GM18867 (cell line): ENCODE measurements around the gene MIEF2.
"Not testable (repeated sequence)": the region's sequence is repeated elsewhere in the genome, so short reads cannot be mapped to it uniquely, and the experiment has no call there.

ENCODE experiments used
- ATAC-seq: cut with Tn5 transposase; IDR thresholded peaks from one replicate; pipeline ENCODE4 v1.9.1; 2021; ENCODE audit warnings: mild to moderate bottlenecking, moderate library complexity; ENCODE audit not compliant: unreplicated experiment

The MIEF2 gene

GRCh38 chr17:18280766-18281371 lies 20.4 kb downstream of the MIEF2 start:
- ATAC-seq, result no peak

DNA sequence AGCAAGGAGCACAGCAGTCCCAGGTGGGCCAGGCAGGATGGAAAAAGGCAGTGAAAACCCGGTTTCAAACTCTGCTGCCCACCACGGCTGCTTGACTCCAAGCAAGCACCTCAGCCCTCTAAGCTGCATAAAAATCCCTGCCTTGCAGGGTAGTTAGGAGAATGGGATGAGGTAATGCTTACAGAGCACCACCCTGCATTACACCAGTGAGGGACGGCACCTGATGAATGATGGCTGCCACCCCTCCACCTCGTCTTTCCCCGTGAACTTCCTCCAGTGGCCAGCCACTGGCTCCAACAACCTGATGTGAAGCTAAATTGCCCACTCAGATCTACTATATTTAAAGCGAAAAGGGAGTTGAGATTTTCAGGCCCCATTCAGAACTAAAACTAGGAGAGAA lies 21.3 kb downstream of the MIEF2 start:
- ATAC-seq, result no peak

DNA sequence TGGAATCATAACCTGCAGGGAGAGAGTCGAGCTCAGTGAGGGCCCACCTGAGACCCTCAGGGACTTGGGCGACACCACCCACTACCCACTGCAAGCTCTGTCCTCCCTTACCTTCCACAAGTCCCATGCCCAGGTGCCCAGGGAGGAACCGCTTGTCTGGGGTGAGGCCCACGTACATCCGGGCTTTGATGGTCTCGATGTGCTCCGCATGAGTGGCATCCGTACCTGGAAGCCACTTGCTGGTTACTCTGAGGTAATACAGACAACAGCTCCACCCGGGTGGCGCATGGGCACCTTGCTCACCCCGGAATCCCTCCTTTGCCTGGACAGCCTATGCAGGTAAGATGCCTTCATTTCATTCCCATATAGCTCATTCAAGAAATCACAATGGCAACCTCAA lies 24.8 kb downstream of the MIEF2 start:
- no peak for ATAC-seq

DNA sequence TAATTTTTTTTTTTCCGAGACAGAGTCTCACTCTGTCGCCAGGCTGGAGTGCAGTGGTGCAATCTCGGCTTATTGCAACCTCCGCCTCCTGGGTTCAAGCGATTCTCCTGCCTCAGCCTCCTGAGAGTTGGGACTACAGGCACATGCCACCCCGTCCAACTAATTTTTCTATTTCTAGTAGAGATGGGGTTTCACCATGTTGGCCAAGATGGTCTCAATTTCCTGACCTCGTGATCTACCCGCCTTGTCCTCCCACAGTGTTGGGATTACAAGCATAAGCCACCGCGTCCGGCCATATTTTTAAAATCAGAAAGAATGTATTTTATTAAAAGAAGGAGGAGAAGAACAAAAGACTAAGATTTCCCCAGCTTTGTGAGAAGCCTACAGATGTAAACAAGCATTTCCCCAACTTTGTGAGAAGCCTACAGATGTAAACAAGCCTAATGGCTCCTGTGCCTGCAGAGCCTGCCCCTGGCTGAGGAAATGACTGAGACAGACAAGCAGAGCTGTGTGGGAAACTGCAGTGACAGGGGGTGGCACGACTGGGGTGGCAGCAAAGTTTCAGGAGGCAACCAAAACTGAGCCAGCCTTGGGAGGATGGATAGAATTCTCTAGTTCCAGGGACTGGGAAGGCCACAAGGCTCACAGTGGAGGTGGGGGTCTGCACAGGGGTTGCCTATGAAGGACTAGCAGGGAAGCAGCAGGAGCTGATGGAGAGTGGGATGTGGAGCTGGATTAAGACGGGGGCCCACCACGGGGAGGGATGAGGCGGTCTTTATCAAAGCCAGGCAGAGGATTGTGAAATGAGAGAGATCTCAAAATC lies 31.5 kb downstream of the MIEF2 start:
- ATAC-seq, result no peak

DNA sequence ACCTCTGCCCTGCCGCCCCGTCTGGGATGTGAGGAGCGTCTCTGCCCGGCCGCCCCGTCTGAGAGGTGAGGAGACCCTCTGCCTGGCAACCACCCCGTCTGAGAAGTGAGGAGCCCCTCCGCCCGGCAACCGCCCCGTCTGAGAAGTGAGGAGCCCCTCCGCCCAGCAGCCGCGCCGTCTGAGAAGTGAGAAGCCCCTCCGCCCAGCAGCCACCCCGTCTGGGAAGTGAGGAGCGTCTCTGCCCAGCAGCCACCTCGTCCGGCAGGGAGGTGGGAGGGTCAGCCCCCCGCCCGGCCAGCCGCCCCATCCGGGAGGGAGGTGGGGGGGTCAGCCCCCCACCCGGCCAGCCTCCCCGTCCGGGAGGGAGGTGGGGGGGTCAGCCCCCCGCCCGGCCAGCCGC lies 37.6 kb downstream of the MIEF2 start:
- not testable (repeated sequence) for ATAC-seq

GRCh38 chr17:18300725-18301480 lies 40.4 kb downstream of the MIEF2 start:
- ATAC-seq, result no peak

- not testable (repeated sequence) for ATAC-seq
Observed at GRCh38 chr17:18303206-18303605, 42.7 kb downstream of the MIEF2 start.

- no peak for ATAC-seq
Observed at GRCh38 chr17:18309202-18309601, 48.7 kb downstream of the MIEF2 start.

GRCh38 chr17:18314059-18314730 lies 53.7 kb downstream of the MIEF2 start:
- no peak for ATAC-seq

GRCh38 chr17:18314731-18315561 lies 54.5 kb downstream of the MIEF2 start, which contains the start of the genes SMCR8 and TOP3A:
Gene SMCR8 (plus strand): TSS chr17:18315293. CDS start chr17:18315790, 497 bp downstream.
Gene TOP3A (minus strand): TSS chr17:18314994. CDS start chr17:18314778, 216 bp downstream.
- ATAC-seq, result peak; percentile 84

- ATAC-seq, result peak; percentile 1
Observed at GRCh38 chr17:18315562-18315922, 55.1 kb downstream of the MIEF2 start.

- no peak for ATAC-seq
Observed at GRCh38 chr17:18315961-18316360, 55.5 kb downstream of the MIEF2 start.
